ENCODE measurements around the gene CPSF4.

Gene CPSF4

GRCh38 chr7:99476107-99476506, 37.4 kb downstream of the CPSF4 start:
- no peak overlapping the region for H3K4me3 ChIP-seq (ENCODE audit: insufficient read depth, low read length, poor library complexity, severe bottlenecking)
- no peaks in the 10 kb centered on the region for H3K9me2 ChIP-seq (replicated peaks; ENCODE audit: insufficient read depth, low read length)
- no peak overlapping the region for H3K27ac ChIP-seq (ENCODE audit: low read depth, low read length)
- H2AFZ ChIP-seq (ENCODE audit: low read depth, low read length, severe bottlenecking), result no peak overlapping the region
- H4K20me1 ChIP-seq (ENCODE audit: low read depth, low read length), result no peaks in the 10 kb centered on the region
- peaks cover 71% of the 10 kb centered on the region for H3K79me2 ChIP-seq (ENCODE audit: insufficient read depth, low read length)
- no peak overlapping the region for H3K9ac ChIP-seq (ENCODE audit: low read length)
- no peaks in the 10 kb centered on the region for H3K9me3 ChIP-seq (ENCODE audit: insufficient read depth, low read length)
- no peak for TF ChIP-seq EZH2phosphoT487 (conservative IDR thresholded peaks at IDR 0.05; ENCODE audit: low read length)
- TF ChIP-seq CTCF (IDR thresholded peaks at IDR 0.05; ENCODE audit: insufficient read depth, low read length, poor library complexity, severe bottlenecking), result no peak
- H3K4me2 ChIP-seq (ENCODE audit: low read depth, low read length, poor library complexity, severe bottlenecking), result no peak overlapping the region
- peaks cover 12% of the 10 kb centered on the region; the same call in 1 of the 2 replicates for H3F3A ChIP-seq (ENCODE audit: insufficient read depth)
- H3K27me3 ChIP-seq (ENCODE audit: low read length), result no peaks in the 10 kb centered on the region
- peaks cover 2% of the 10 kb centered on the region; the same call in 1 of the 2 replicates for H3K36me3 ChIP-seq (ENCODE audit: low read length)

DNA sequence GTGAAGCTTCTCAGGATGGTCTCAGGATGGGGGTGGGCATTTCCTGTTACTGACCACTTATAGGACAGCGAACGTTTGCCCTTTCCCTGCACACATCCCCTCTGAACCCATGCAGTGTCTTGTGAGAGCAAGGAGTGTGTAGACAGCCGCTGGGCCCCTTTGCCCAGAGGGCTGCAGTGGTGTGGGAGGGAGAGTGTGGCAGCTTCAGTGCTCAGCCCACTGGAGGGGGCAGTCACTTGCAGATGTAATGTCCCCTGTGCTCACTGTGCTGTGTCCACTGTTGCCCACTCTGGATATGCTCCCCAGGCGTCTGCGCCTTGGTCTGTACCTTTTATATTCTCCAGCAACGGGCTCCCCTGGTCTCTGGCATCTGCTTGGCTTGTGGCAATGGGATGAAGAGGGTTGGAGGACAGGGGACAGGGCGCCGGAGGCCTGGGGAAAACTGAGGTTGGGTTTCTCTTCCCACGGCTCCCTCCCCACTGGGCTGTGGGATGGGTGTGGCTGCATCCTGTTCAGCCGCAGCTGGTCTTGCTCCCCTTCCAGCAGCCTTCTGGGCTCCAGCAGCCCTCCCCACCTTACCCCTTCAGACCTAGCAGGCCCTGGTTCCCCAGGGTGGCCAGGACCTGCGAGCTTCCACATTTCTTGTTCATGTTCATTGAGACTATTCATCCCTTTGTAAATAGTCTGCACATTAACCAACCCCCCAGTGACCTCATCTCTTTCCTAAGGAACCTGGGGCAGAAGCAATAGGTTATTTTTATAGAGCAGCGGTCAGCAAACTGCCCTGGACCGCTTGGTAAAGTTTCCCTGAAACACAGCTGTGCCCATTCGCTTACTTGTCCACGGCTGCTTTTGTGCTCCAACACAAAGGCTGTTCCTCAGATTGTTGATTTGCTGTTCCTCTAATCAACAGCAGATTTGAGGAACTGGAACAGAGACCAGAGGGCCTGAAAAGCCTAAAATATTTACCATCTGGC, 40.0 kb downstream of the CPSF4 start:
- Histone ChIP-seq H2AFZ (ENCODE audit: low read depth, low read length, severe bottlenecking) (no peak overlapping the region), H4K20me1 (ENCODE audit: low read depth, low read length) (no peaks in the 10 kb centered on the region), H3K27ac (ENCODE audit: low read depth, low read length) (no peak overlapping the region), H3K27me3 (ENCODE audit: low read length) (no peaks in the 10 kb centered on the region), H3K9ac (ENCODE audit: low read length) (no peak overlapping the region), H3K4me2 (ENCODE audit: low read depth, low read length, poor library complexity, severe bottlenecking) (no peak overlapping the region), H3F3A (ENCODE audit: insufficient read depth) (peaks cover 13% of the 10 kb centered on the region; the same call in 1 of the 2 replicates), H3K9me3 (ENCODE audit: insufficient read depth, low read length) (no peaks in the 10 kb centered on the region), H3K9me2 (replicated peaks; ENCODE audit: insufficient read depth, low read length) (no peaks in the 10 kb centered on the region), H3K36me3 (ENCODE audit: low read length) (peaks cover 7% of the 10 kb centered on the region; the same call in 1 of the 2 replicates), H3K4me3 (ENCODE audit: insufficient read depth, low read length, poor library complexity, severe bottlenecking) (no peak overlapping the region), H3K79me2 (ENCODE audit: insufficient read depth, low read length) (peaks cover 61% of the 10 kb centered on the region)
- TF ChIP-seq CTCF (IDR thresholded peaks at IDR 0.05; ENCODE audit: insufficient read depth, low read length, poor library complexity, severe bottlenecking) (no peak), EZH2phosphoT487 (conservative IDR thresholded peaks at IDR 0.05; ENCODE audit: low read length) (no peak)

GRCh38 chr7:99485094-99485493, 46.4 kb downstream of the CPSF4 start:
- Histone ChIP-seq H3K36me3 (ENCODE audit: low read length) (peaks cover 7% of the 10 kb centered on the region; the same call in 1 of the 2 replicates), H3K27me3 (ENCODE audit: low read length) (no peaks in the 10 kb centered on the region), H2AFZ (ENCODE audit: low read depth, low read length, severe bottlenecking) (no peak overlapping the region), H3K4me2 (ENCODE audit: low read depth, low read length, poor library complexity, severe bottlenecking) (no peak overlapping the region), H3K79me2 (ENCODE audit: insufficient read depth, low read length) (no peaks in the 10 kb centered on the region), H3K9ac (ENCODE audit: low read length) (no peak overlapping the region), H4K20me1 (ENCODE audit: low read depth, low read length) (no peaks in the 10 kb centered on the region), H3K27ac (ENCODE audit: low read depth, low read length) (no peak overlapping the region), H3K9me3 (ENCODE audit: insufficient read depth, low read length) (no peaks in the 10 kb centered on the region), H3K4me3 (ENCODE audit: insufficient read depth, low read length, poor library complexity, severe bottlenecking) (no peak overlapping the region), H3F3A (ENCODE audit: insufficient read depth) (peaks cover 23% of the 10 kb centered on the region), H3K9me2 (replicated peaks; ENCODE audit: insufficient read depth, low read length) (no peaks in the 10 kb centered on the region)
- TF ChIP-seq CTCF (IDR thresholded peaks at IDR 0.05; ENCODE audit: insufficient read depth, low read length, poor library complexity, severe bottlenecking) (no peak), EZH2phosphoT487 (conservative IDR thresholded peaks at IDR 0.05; ENCODE audit: low read length) (no peak)
